HepG2 (cell line): ENCODE results near the gene HOXA7. TPM values are rescaled to one million over a fixed set of nuclear protein-coding genes. Genes with fewer than 3 reads are reported as not detected.
A peak's percentile ranks its signal among the peaks of the same experiment; 100 is the strongest.

ENCODE experiments used
- HHEX ChIP-seq: IDR thresholded peaks from 2 replicates; pipeline ENCODE4 v1.6.1; 2016; ENCODE audit warnings: control low read depth
- HNRNPUL1 ChIP-seq: fragments of 200-400 bp; formaldehyde crosslinking; IDR thresholded peaks from 2 replicates; pipeline ENCODE4 v1.6.1; 2017; ENCODE audit warnings: low read depth, mild to moderate bottlenecking, low read length, moderate library complexity
- ISL2 ChIP-seq: sonication (generic); formaldehyde crosslinking; IDR thresholded peaks from 2 replicates; pipeline ENCODE4 v1.5.0; 2020; ENCODE audit warnings: missing genetic modification reagents
- JDP2 ChIP-seq: sonication (generic); formaldehyde crosslinking; IDR thresholded peaks from 2 replicates; pipeline ENCODE4 v1.8.1; 2022; ENCODE audit warnings: missing genetic modification reagents, borderline replicate concordance
- KDM2A ChIP-seq: sonication (generic); formaldehyde crosslinking; IDR thresholded peaks from 2 replicates; pipeline ENCODE4 v1.4.0; 2020; ENCODE audit warnings: low read depth, missing genetic modification reagents, borderline replicate concordance
- KDM5B ChIP-seq: sonication (generic); formaldehyde crosslinking; IDR thresholded peaks from 2 replicates; pipeline ENCODE4 v1.4.0; 2020; ENCODE audit warnings: missing genetic modification reagents, mild to moderate bottlenecking, borderline replicate concordance
- MED1 ChIP-seq: sonication (generic); formaldehyde crosslinking; IDR thresholded peaks from 2 replicates; pipeline ENCODE4 v1.4.0; 2020; ENCODE audit warnings: missing genetic modification reagents
- NFE2L2 ChIP-seq: fragments of 150-350 bp; IDR thresholded peaks from 2 replicates; pipeline ENCODE4 v1.6.1; 2014; ENCODE audit warnings: low read length
- NR2F2 ChIP-seq: IDR thresholded peaks from 2 replicates; pipeline ENCODE4 v1.6.1; 2012; ENCODE audit warnings: low read depth, inconsistent platforms, borderline replicate concordance
- RBFOX2 ChIP-seq: fragments of 200-400 bp; formaldehyde crosslinking; IDR thresholded peaks from 2 replicates; pipeline ENCODE4 v1.6.1; 2017; ENCODE audit warnings: low read depth, mild to moderate bottlenecking, low read length
- STAG1 ChIP-seq: sonication (generic); formaldehyde crosslinking; IDR thresholded peaks from 2 replicates; pipeline ENCODE4 v1.4.0; 2020; ENCODE audit warnings: missing genetic modification reagents
- ZNF136 ChIP-seq: sonication (generic); formaldehyde crosslinking; IDR thresholded peaks from 2 replicates; pipeline ENCODE4 v1.8.1; 2022; ENCODE audit warnings: low read depth, mild to moderate bottlenecking, moderate library complexity, missing genetic modification reagents
- ZNF17 ChIP-seq: sonication (generic); formaldehyde crosslinking; IDR thresholded peaks from 2 replicates; pipeline ENCODE4 v1.5.0; 2020; ENCODE audit warnings: mild to moderate bottlenecking, missing genetic modification reagents
- ZNF264 ChIP-seq: sonication (generic); formaldehyde crosslinking; IDR thresholded peaks from 2 replicates; pipeline ENCODE4 v1.4.0; 2020; ENCODE audit warnings: missing genetic modification reagents
- ZNF652 ChIP-seq: IDR thresholded peaks from 2 replicates; pipeline ENCODE4 v1.6.1; 2016; ENCODE audit warnings: low read depth, borderline replicate concordance
- ZNF7 ChIP-seq: IDR thresholded peaks from 2 replicates; pipeline ENCODE4 v1.6.1; 2016; ENCODE audit warnings: missing biosample characterization, missing genetic modification reagents
- polyA plus RNA-seq, 8 experiments: library from polyadenylated mRNA; depleted of rRNA in 3 of 8; stranded (reverse) in 7 of 8; unstranded in 1 of 8; fragments of >200 nt; fragmentation: Illumina TruSeq in 4 of 8; extraction: Trizol in 4 of 8; gene quantifications; 2 replicates each; pipeline versions ENCODE4 v1.2.1 to v1.2.3, GENCODE V29; 2011 to 2016; ENCODE audit warnings: low read depth in 4 of 8, missing spikeins in 1 of 8, mixed read lengths in 1 of 8; ENCODE audit not compliant: insufficient read depth in 1 of 8
- total RNA-seq, 5 experiments: library from RNA; depleted of rRNA; stranded (reverse); fragments of >200 nt; fragmentation: Illumina TruSeq; extraction: Trizol; gene quantifications; 2 replicates each; pipeline ENCODE4 v1.2.3, GENCODE V29; 2016; ENCODE audit warnings: low read depth in 1 of 5
- TF ChIP-seq, protein P1 (sequence below): sonication (generic); formaldehyde crosslinking; IDR thresholded peaks from 2 replicates; pipeline ENCODE4 v1.4.0; 2020; ENCODE audit warnings: missing genetic modification reagents
- TF ChIP-seq, protein P2 (sequence below): IDR thresholded peaks from 2 replicates; pipeline ENCODE4 v1.4.0; 2020; ENCODE audit warnings: mild to moderate bottlenecking, missing genetic modification reagents
- TF ChIP-seq, protein P3 (sequence below): IDR thresholded peaks from 2 replicates; pipeline ENCODE4 v1.6.1; 2016; ENCODE audit warnings: low read depth, missing genetic modification reagents, missing compliant biosample characterization

Gene HOXA7
- total and polyA plus RNA-seq, 2 of the 13 experiments (the other 11 are each of a cell fraction or from before 2014, with no cell fraction given) = 0.05 TPM; not detected in 1

DNA sequence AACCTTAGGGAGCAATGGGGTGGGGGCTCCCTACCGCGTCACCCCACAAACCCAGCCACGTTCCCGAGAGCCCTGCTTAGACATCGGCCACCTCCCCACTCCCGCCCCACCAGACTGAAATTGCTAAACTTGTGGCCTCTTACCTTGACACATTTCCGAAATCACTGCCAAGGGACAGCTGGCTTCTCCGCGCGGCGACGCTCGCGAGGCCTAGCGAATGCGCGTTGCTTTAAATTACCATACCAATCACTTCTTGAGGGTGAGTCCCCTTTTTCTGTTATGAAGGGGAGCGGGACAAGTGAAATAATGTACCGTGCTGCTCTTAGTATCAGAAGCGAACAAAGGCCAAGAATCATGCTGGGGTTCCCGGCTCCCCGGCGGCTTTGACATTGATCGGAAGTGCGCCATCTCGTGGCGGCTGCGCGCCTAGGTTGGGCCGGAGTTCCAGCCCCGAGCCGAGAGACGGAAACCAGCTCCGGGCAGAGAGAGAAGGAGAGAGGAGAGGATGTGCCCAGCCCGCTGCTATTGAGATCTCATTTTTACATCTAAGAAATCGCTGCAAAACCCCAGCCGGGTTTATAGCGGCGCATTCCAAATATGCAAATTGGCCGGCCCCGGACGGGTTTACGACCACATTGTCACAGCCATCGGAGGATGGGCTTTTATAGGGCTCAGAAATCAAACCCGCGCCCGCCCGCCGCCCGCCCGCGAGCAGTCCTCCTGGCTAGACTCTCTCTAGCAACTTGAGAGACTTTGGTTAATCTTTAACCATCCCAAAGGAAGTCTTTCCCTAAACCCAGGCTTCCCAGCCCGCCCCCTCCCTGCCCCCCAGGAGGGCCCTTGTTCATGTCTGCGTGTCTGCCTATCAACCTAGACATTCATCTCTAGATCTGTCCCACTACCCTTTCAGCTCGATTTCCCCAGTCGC lies 23.3 kb upstream of the HOXA7 start (continued):
- TF ChIP-seq, protein P1, sequence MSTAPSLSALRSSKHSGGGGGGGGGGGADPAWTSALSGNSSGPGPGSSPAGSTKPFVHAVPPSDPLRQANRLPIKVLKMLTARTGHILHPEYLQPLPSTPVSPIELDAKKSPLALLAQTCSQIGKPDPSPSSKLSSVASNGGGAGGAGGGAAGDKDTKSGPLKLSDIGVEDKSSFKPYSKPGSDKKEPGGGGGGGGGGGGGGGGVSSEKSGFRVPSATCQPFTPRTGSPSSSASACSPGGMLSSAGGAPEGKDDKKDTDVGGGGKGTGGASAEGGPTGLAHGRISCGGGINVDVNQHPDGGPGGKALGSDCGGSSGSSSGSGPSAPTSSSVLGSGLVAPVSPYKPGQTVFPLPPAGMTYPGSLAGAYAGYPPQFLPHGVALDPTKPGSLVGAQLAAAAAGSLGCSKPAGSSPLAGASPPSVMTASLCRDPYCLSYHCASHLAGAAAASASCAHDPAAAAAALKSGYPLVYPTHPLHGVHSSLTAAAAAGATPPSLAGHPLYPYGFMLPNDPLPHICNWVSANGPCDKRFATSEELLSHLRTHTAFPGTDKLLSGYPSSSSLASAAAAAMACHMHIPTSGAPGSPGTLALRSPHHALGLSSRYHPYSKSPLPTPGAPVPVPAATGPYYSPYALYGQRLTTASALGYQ (CRISPR knock-in tag) = no peak
- TF ChIP-seq, protein P2, sequence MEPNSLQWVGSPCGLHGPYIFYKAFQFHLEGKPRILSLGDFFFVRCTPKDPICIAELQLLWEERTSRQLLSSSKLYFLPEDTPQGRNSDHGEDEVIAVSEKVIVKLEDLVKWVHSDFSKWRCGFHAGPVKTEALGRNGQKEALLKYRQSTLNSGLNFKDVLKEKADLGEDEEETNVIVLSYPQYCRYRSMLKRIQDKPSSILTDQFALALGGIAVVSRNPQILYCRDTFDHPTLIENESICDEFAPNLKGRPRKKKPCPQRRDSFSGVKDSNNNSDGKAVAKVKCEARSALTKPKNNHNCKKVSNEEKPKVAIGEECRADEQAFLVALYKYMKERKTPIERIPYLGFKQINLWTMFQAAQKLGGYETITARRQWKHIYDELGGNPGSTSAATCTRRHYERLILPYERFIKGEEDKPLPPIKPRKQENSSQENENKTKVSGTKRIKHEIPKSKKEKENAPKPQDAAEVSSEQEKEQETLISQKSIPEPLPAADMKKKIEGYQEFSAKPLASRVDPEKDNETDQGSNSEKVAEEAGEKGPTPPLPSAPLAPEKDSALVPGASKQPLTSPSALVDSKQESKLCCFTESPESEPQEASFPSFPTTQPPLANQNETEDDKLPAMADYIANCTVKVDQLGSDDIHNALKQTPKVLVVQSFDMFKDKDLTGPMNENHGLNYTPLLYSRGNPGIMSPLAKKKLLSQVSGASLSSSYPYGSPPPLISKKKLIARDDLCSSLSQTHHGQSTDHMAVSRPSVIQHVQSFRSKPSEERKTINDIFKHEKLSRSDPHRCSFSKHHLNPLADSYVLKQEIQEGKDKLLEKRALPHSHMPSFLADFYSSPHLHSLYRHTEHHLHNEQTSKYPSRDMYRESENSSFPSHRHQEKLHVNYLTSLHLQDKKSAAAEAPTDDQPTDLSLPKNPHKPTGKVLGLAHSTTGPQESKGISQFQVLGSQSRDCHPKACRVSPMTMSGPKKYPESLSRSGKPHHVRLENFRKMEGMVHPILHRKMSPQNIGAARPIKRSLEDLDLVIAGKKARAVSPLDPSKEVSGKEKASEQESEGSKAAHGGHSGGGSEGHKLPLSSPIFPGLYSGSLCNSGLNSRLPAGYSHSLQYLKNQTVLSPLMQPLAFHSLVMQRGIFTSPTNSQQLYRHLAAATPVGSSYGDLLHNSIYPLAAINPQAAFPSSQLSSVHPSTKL = no peak
- peak; percentile 50; the same call in 1 of the 2 replicates for TF ChIP-seq KDM5B (CRISPR knock-in tag)
- no peak for TF ChIP-seq NFE2L2
- TF ChIP-seq MED1 (CRISPR knock-in tag) = no peak
- no peak for TF ChIP-seq ZNF17 (CRISPR knock-in tag)
- no peak for TF ChIP-seq JDP2
- TF ChIP-seq KDM2A (CRISPR knock-in tag) = peak; percentile 64
- TF ChIP-seq HHEX (CRISPR knock-in tag) = no peak
- no peak for TF ChIP-seq ISL2 (CRISPR knock-in tag)
- TF ChIP-seq HNRNPUL1 = no peak
- TF ChIP-seq RBFOX2 = no peak
- 0 out of 2 replicates have a peak, but pooled peaks have one; percentile 11 for TF ChIP-seq STAG1 (CRISPR knock-in tag)
- TF ChIP-seq, protein P3, sequence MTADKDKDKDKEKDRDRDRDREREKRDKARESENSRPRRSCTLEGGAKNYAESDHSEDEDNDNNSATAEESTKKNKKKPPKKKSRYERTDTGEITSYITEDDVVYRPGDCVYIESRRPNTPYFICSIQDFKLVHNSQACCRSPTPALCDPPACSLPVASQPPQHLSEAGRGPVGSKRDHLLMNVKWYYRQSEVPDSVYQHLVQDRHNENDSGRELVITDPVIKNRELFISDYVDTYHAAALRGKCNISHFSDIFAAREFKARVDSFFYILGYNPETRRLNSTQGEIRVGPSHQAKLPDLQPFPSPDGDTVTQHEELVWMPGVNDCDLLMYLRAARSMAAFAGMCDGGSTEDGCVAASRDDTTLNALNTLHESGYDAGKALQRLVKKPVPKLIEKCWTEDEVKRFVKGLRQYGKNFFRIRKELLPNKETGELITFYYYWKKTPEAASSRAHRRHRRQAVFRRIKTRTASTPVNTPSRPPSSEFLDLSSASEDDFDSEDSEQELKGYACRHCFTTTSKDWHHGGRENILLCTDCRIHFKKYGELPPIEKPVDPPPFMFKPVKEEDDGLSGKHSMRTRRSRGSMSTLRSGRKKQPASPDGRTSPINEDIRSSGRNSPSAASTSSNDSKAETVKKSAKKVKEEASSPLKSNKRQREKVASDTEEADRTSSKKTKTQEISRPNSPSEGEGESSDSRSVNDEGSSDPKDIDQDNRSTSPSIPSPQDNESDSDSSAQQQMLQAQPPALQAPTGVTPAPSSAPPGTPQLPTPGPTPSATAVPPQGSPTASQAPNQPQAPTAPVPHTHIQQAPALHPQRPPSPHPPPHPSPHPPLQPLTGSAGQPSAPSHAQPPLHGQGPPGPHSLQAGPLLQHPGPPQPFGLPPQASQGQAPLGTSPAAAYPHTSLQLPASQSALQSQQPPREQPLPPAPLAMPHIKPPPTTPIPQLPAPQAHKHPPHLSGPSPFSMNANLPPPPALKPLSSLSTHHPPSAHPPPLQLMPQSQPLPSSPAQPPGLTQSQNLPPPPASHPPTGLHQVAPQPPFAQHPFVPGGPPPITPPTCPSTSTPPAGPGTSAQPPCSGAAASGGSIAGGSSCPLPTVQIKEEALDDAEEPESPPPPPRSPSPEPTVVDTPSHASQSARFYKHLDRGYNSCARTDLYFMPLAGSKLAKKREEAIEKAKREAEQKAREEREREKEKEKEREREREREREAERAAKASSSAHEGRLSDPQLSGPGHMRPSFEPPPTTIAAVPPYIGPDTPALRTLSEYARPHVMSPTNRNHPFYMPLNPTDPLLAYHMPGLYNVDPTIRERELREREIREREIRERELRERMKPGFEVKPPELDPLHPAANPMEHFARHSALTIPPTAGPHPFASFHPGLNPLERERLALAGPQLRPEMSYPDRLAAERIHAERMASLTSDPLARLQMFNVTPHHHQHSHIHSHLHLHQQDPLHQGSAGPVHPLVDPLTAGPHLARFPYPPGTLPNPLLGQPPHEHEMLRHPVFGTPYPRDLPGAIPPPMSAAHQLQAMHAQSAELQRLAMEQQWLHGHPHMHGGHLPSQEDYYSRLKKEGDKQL (CRISPR knock-in tag) = no peak
- no peak for TF ChIP-seq ZNF136 (CRISPR knock-in tag)
- TF ChIP-seq NR2F2 = no peak
- TF ChIP-seq ZNF264 = no peak
- no peak for TF ChIP-seq ZNF652 (CRISPR knock-in tag)
- TF ChIP-seq ZNF7 = no peak
